IMR-90 (cell line): ENCODE results near the gene TSKU. TPM values are rescaled to one million over a fixed set of nuclear protein-coding genes. Genes with fewer than 3 reads are reported as not detected.

Experiments used
- ATAC-seq: fragments of 200-7000 bp; cut with Tn5 transposase; 2 replicates; pipeline ENCODE4 v1.9.1; 2020; ENCODE audit warnings: low read depth, mild to moderate bottlenecking, moderate library complexity
- BruUV-seq: library from RNA; stranded (reverse); fragments of 400-500 nt; replicated peaks from 2 replicates; lab custom pipeline; 2021; lab: Mats Ljungman, UMichigan
- CTCF ChIA-PET: fragments of 300-600 bp; formaldehyde crosslinking; extraction: SDS; loops from one replicate; lab custom pipeline; 2021; ENCODE audit warnings: antibody characterized with exemption; lab: Yijun Ruan, JAX
- POLR2A ChIA-PET: fragments of 300-600 bp; sonication (Branson Sonifier 250); formaldehyde crosslinking; loops from one replicate; lab custom pipeline; 2022; ENCODE audit warnings: antibody characterized with exemption; ENCODE audit not compliant: unreplicated experiment; lab: Charles Lee
- DNase-seq: peaks from one replicate; pipeline ENCODE4 v3.0.0; 2013
- H2AFZ ChIP-seq: replicated peaks from 2 replicates; pipeline ENCODE3; 2013; ENCODE audit warnings: low read length, mild to moderate bottlenecking; ENCODE audit not compliant: poor library complexity
- H2AK5ac ChIP-seq: 2 replicates; pipeline ENCODE4 v1.6.1; 2013; ENCODE audit warnings: low read depth, low read length, inconsistent platforms
- H2AK9ac ChIP-seq: replicated peaks from 2 replicates; pipeline ENCODE3; 2013; ENCODE audit warnings: mild to moderate bottlenecking, low read depth, low read length, moderate library complexity; ENCODE audit not compliant: poor library complexity
- H2BK120ac ChIP-seq: 2 replicates; pipeline ENCODE4 v1.6.1; 2013; ENCODE audit warnings: low read depth, low read length, inconsistent platforms
- H2BK15ac ChIP-seq: 3 replicates; pipeline ENCODE4 v1.6.1; 2013; ENCODE audit warnings: low read depth, low read length, inconsistent platforms
- H2BK20ac ChIP-seq: 2 replicates; pipeline ENCODE4 v1.6.1; 2013; ENCODE audit warnings: low read depth, mild to moderate bottlenecking, inconsistent platforms, low read length, moderate library complexity
- H2BK5ac ChIP-seq: 2 replicates; pipeline ENCODE4 v1.6.1; 2013; ENCODE audit warnings: mild to moderate bottlenecking, low read depth, low read length, inconsistent platforms; ENCODE audit not compliant: poor library complexity, severe bottlenecking
- H3K14ac ChIP-seq: replicated peaks from 2 replicates; pipeline ENCODE4 v1.6.1; 2013; ENCODE audit warnings: low read depth, low read length, inconsistent platforms
- H3K18ac ChIP-seq: 2 replicates; pipeline ENCODE4 v1.6.1; 2013; ENCODE audit warnings: low read depth, low read length, control low read depth
- H3K23ac ChIP-seq: 2 replicates; pipeline ENCODE4 v1.6.1; 2013; ENCODE audit warnings: low read depth, low read length, inconsistent platforms
- H3K27ac ChIP-seq: 2 replicates; pipeline ENCODE4 v1.5.1; 2013; ENCODE audit warnings: mild to moderate bottlenecking, control low read depth, low read length; ENCODE audit not compliant: insufficient read depth
- H3K27me3 ChIP-seq: 2 replicates; pipeline ENCODE4 v1.6.1; 2013; ENCODE audit warnings: low read length; ENCODE audit not compliant: control insufficient read depth, insufficient read depth
- H3K36me3 ChIP-seq: 2 replicates; pipeline ENCODE4 v1.6.1; 2013; ENCODE audit warnings: low read length, mixed read lengths; ENCODE audit not compliant: control insufficient read depth, insufficient read depth
- H3K4ac ChIP-seq: 2 replicates; pipeline ENCODE4 v1.6.1; 2013; ENCODE audit warnings: low read depth, low read length, inconsistent platforms
- H3K4me1 ChIP-seq: 2 replicates; pipeline ENCODE4 v1.6.1; 2013; ENCODE audit warnings: low read length, mixed read lengths; ENCODE audit not compliant: control insufficient read depth, insufficient read depth
- H3K4me2 ChIP-seq: 2 replicates; pipeline ENCODE4 v1.6.1; 2013; ENCODE audit warnings: low read depth, mild to moderate bottlenecking, control low read depth, low read length, moderate library complexity
- H3K4me3 ChIP-seq: 2 replicates; pipeline ENCODE4 v1.5.1; 2013; ENCODE audit warnings: low read depth, mild to moderate bottlenecking, control low read depth, low read length, moderate library complexity; ENCODE audit not compliant: insufficient read depth
- H3K56ac ChIP-seq: 2 replicates; pipeline ENCODE4 v1.6.1; 2013; ENCODE audit warnings: low read length, inconsistent platforms; ENCODE audit not compliant: insufficient read depth; ENCODE audit errors: extremely low read depth
- H3K79me1 ChIP-seq, 2 experiments: 2 replicates each; pipeline ENCODE4 v1.6.1; 2013; ENCODE audit warnings: low read length in 2 of 2, inconsistent platforms in 1 of 2, low read depth in 1 of 2
- H3K9ac ChIP-seq: 2 replicates; pipeline ENCODE4 v1.6.1; 2013; ENCODE audit warnings: low read depth, low read length, control low read depth
- H3K9me1 ChIP-seq: 2 replicates; pipeline ENCODE4 v1.6.1; 2013; ENCODE audit warnings: low read length, inconsistent platforms; ENCODE audit not compliant: insufficient read depth
- H3K9me3 ChIP-seq: 2 replicates; pipeline ENCODE4 v1.6.1; 2013; ENCODE audit warnings: low read length; ENCODE audit not compliant: control insufficient read depth, insufficient read depth
- H4K20me1 ChIP-seq: 2 replicates; pipeline ENCODE4 v1.6.1; 2013; ENCODE audit warnings: low read length, inconsistent platforms; ENCODE audit not compliant: insufficient read depth
- H4K5ac ChIP-seq: 2 replicates; pipeline ENCODE4 v1.6.1; 2013; ENCODE audit warnings: mild to moderate bottlenecking, low read depth, low read length, control low read depth
- H4K8ac ChIP-seq, 2 experiments: 2 replicates each; pipeline ENCODE4 v1.6.1; 2013; ENCODE audit warnings: low read depth in 2 of 2, low read length in 2 of 2, control low read depth in 1 of 2, inconsistent platforms in 1 of 2
- H4K91ac ChIP-seq: 2 replicates; pipeline ENCODE4 v1.6.1; 2013; ENCODE audit warnings: low read depth, low read length, inconsistent platforms; ENCODE audit not compliant: insufficient read depth
- CEBPB ChIP-seq: IDR thresholded peaks from 2 replicates; pipeline ENCODE4 v1.6.1; 2012; ENCODE audit warnings: low read depth, low read length, improper control_type of control experiment
- FOS ChIP-seq: fragments of 150-350 bp; IDR thresholded peaks from 2 replicates; pipeline ENCODE4 v1.6.1; 2016; ENCODE audit warnings: low read depth, low read length
- RAD21 ChIP-seq: IDR thresholded peaks from 2 replicates; pipeline ENCODE4 v1.6.1; 2012; ENCODE audit warnings: low read length, improper control_type of control experiment
- WGBS, 2 experiments: methylation state at CpG; one replicate each; pipeline versions ENCODE4 v1.1.5 to v1.1.7; 2013; ENCODE audit warnings: missing lambda C conversion rate in 2 of 2; ENCODE audit not compliant: insufficient read length in 1 of 2; ENCODE audit errors: extremely low coverage in 2 of 2; 5-methylcytosine and 5-hydroxymethylcytosine counted together
- dilution Hi-C: fragments of 300-500 bp; cut with HindIII; formaldehyde crosslinking; loops from one replicate; pipeline ENCODE4 v1.14.3; 2018; ENCODE audit warnings: low sequenced_read_pairs; ENCODE audit not compliant: unreplicated experiment
- in situ Hi-C: fragments of 300-500 bp; cut with MboI; formaldehyde crosslinking; loops from 3 replicates; pipeline ENCODE4 v1.14.3; 2019; ENCODE audit warnings: low sequenced_read_pairs, inconsistent platforms, mixed read lengths
- intact Hi-C: fragments of 100-400 bp; cut with micrococcal nuclease; formaldehyde crosslinking; loops from 2 replicates; pipeline ENCODE4 v1.10.0; 2022
- polyA plus RNA-seq, 3 experiments: library from polyadenylated mRNA; depleted of rRNA; stranded (reverse); fragments of >200 nt; gene quantifications; 2 replicates each; pipeline ENCODE4 v1.2.3, GENCODE V29; 2012; ENCODE audit warnings: low replicate concordance in 1 of 3
- total RNA-seq: library from RNA; depleted of rRNA; stranded (reverse); fragments of >200 nt; gene quantifications from 2 replicates; pipeline ENCODE4 v1.2.3, GENCODE V29; 2012

TSKU gene
- total and polyA plus RNA-seq, 2 of the 4 experiments (the other 2 are of a cell fraction) = 6.8 to 26.6 TPM

DNA sequence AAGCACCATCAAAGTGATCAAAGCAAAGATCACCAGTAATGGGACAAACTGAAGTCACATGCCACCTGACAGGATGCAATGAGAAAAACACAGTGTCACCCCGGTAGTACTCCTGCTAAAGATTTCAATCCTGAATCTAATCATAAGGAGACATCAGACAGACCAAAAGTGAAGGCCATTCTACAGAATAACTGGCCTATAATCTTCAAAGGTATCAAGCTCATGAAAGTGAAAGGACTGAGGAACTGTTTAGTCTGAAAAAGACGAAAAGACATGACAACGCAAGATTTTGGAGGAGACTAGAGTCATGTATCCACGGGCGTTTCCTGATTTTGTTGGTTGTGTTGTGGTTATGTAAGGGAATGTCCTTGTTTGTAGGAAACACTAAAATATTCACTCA is 42.4 kb upstream of the TSKU start:
- H3K23ac ChIP-seq = no peak overlapping the region
- peaks cover 53% of the 10 kb centered on the region for H3K27me3 ChIP-seq
- no peaks in the 10 kb centered on the region for H3K9me3 ChIP-seq
- POLR2A ChIA-PET = no interaction called here
- no peak overlapping the region for H3K4me2 ChIP-seq
- CTCF ChIA-PET = no interaction called here
- in situ Hi-C loops (loop anchor here (5.0 to 25.0 kb wide), 2 partner anchors 47 to 297 kb away; partner anchors contain the start of gene B3GNT6), intact Hi-C loops (no loop called here), dilution Hi-C loops (no loop called here)
- no peaks in the 10 kb centered on the region; the same call in 1 of the 2 replicates for H3K4me1 ChIP-seq
- no peak overlapping the region for H2AK9ac ChIP-seq
- H4K91ac ChIP-seq = no peak overlapping the region
- H3K18ac ChIP-seq = no peak overlapping the region
- no peaks in the 10 kb centered on the region for H4K20me1 ChIP-seq
- H2AFZ ChIP-seq = no peak overlapping the region
- H3K4me3 ChIP-seq = no peak overlapping the region
- no peak overlapping the region for H4K5ac ChIP-seq
- H2BK20ac ChIP-seq = no peak overlapping the region
- WGBS, 2 experiments = 60% methylated on average over 1 of the region's 5 CpGs; no CpG with 5 or more reads in 1 of the 2 experiments
- no TSS peak for BruUV-seq
- no peak overlapping the region for H2BK120ac ChIP-seq
- no peak overlapping the region for H4K8ac ChIP-seq
- DNase-seq (no peak), ATAC-seq (no peak)
- no peak overlapping the region for H3K4ac ChIP-seq
- H3K56ac ChIP-seq = no peak overlapping the region
- H3K14ac ChIP-seq = no peak overlapping the region
- no peak overlapping the region for H2BK15ac ChIP-seq
- H3K79me1 ChIP-seq = no peaks in the 10 kb centered on the region
- H3K9ac ChIP-seq = no peak overlapping the region
- H3K27ac ChIP-seq = no peak overlapping the region
- no peak for TF ChIP-seq FOS
- no peak for TF ChIP-seq CEBPB
- no peak for TF ChIP-seq RAD21
- no peak overlapping the region for H2BK5ac ChIP-seq
- no peaks in the 10 kb centered on the region for H3K36me3 ChIP-seq
- no peak overlapping the region for H2AK5ac ChIP-seq
- no peaks in the 10 kb centered on the region for H3K9me1 ChIP-seq
